Kidney (tissue), 14 donors: ENCODE results near the gene INHBE. TPM values are rescaled to one million over a fixed set of nuclear protein-coding genes. Genes with fewer than 3 reads are reported as not detected.
"Not testable (repeated sequence)": the region's sequence is repeated elsewhere in the genome, so short reads cannot be mapped to it uniquely, and the experiment has no call there.

Source experiments
- DNase-seq, 5 donors: peaks; one replicate each; pipeline ENCODE4 v3.0.0-alpha.2; 2013 to 2020
- FAIRE-seq: peaks from 2 replicates; lab custom pipeline; 2012; peaks lifted over from hg19 to GRCh38; lab: Jason Lieb, UNC
- H3K27ac ChIP-seq, 2 donors: one replicate each; pipeline ENCODE4 v1.7.0; 2013; ENCODE audit warnings: low read depth in 2 of 2, low read length in 2 of 2, inconsistent platforms in 1 of 2
- H3K27me3 ChIP-seq: one replicate; pipeline ENCODE4 v1.7.1; 2013; ENCODE audit warnings: low read length, inconsistent platforms; ENCODE audit not compliant: control insufficient read depth, insufficient read depth
- H3K36me3 ChIP-seq, 3 donors: one replicate each; pipeline versions ENCODE4 v1.7.0 to v1.7.1; 2013; ENCODE audit warnings: low read length in 3 of 3, control low read depth in 1 of 3, inconsistent platforms in 1 of 3; ENCODE audit not compliant: insufficient read depth in 3 of 3, control insufficient read depth in 2 of 3
- H3K4me1 ChIP-seq, 3 donors: one replicate each; pipeline versions ENCODE4 v1.7.0 to v1.7.1; 2013; ENCODE audit warnings: low read length in 3 of 3, inconsistent platforms in 1 of 3, low read depth in 1 of 3; ENCODE audit not compliant: control insufficient read depth in 2 of 3, insufficient read depth in 2 of 3
- H3K4me3 ChIP-seq, 3 donors: one replicate each; pipeline versions ENCODE4 v1.7.0 to v1.8.1; 2013; ENCODE audit warnings: low read length in 3 of 3, control low read depth in 1 of 3, inconsistent platforms in 1 of 3
- H3K9ac ChIP-seq, 3 donors: one replicate each; pipeline versions ENCODE4 v1.7.0 to v1.7.1; 2013; ENCODE audit warnings: low read length in 3 of 3, control low read depth in 1 of 3, inconsistent platforms in 1 of 3
- H3K9me3 ChIP-seq, 3 donors: one replicate each; pipeline versions ENCODE4 v1.7.0 to v1.7.1; 2013; ENCODE audit warnings: low read length in 3 of 3, control low read depth in 1 of 3, inconsistent platforms in 1 of 3; ENCODE audit not compliant: control insufficient read depth in 2 of 3, insufficient read depth in 1 of 3
- CTCF ChIP-seq: IDR thresholded peaks from 3 replicates; pipeline ENCODE4 v1.5.1; 2012; ENCODE audit warnings: mild to moderate bottlenecking, moderate library complexity, borderline replicate concordance; ENCODE audit not compliant: insufficient read depth; ENCODE audit errors: extremely low read depth
- intact Hi-C: fragments of 100-400 bp; cut with DNase I; formaldehyde crosslinking; loops from one replicate; pipeline ENCODE4 v1.11.1; 2022
- polyA plus RNA-seq: library from polyadenylated mRNA; stranded (reverse); fragments of 350-450 nt; fragmentation: Illumina TruSeq; extraction: RNeasy Lipid Tissue Mini Kit (QIAGEN cat#74804); gene quantifications from one replicate; pipeline ENCODE4 v1.2.3, GENCODE V29; 2014; ENCODE audit warnings: low read depth, low replicate concordance; ENCODE audit not compliant: insufficient read depth
- total RNA-seq: library from RNA; stranded (reverse); fragmentation: NEBNext Ultra II Directional; extraction: Animal tissue kit (Norgen Biotek cat#: 25700); gene quantifications from one replicate; pipeline ENCODE4 v1.2.1, GENCODE V29; 2021
- donor health status: control.
- donor health status: control.
- donor health status: control.
- donor health status: control.
- donor health status: control.
- donor health status: DM: yes; HTN: yes; CAD: no.
- donor health status: Normal renal cell carcinoma (clear cell type).

The INHBE gene
- total and polyA plus RNA-seq, 2 donors from 2014 or later = 0.19 to 0.30 TPM

GRCh38 chr12:57489157-57489641 is 34.1 kb downstream of the INHBE start:
- no peak overlapping the region for H3K27ac ChIP-seq
- DNase-seq (no peak), FAIRE-seq (no peak)
- peak overlapping the region in 2 of 3 donors; percentile 90 to 99 for H3K4me3 ChIP-seq
- peaks cover 0 to 10% (median 0%) of the 10 kb centered on the region in 3 donors for H3K4me1 ChIP-seq
- peak overlapping the region in 2 of 3 donors; percentile 13 to 90 for H3K9ac ChIP-seq
- no peaks in the 10 kb centered on the region for H3K27me3 ChIP-seq
- intact Hi-C loops = no loop called here
- no peaks in the 10 kb centered on the region for H3K9me3 ChIP-seq
- TF ChIP-seq CTCF = no peak
- peaks cover 8 to 27% (median 8%) of the 10 kb centered on the region in 3 donors for H3K36me3 ChIP-seq

GRCh38 chr12:57490126-57490525 is 35.0 kb downstream of the INHBE start:
- DNase-seq = no peak
- intact Hi-C loops = no loop called here

GRCh38 chr12:57491393-57492280 is 36.5 kb downstream of the INHBE start:
- intact Hi-C loops = no loop called here
- no peaks in the 10 kb centered on the region for H3K27me3 ChIP-seq
- no peak overlapping the region for H3K9ac ChIP-seq
- H3K4me1 ChIP-seq = peaks cover 0 to 10% (median 0%) of the 10 kb centered on the region in 3 donors
- FAIRE-seq (no peak), DNase-seq (no peak)
- H3K27ac ChIP-seq = no peak overlapping the region
- H3K4me3 ChIP-seq = no peak overlapping the region
- no peaks in the 10 kb centered on the region for H3K9me3 ChIP-seq
- H3K36me3 ChIP-seq = peaks cover 8 to 27% (median 8%) of the 10 kb centered on the region in 3 donors
- TF ChIP-seq CTCF = no peak

More at GRCh38 chr12:57490126-57490525, 35.0 kb downstream of the INHBE start:
- Histone ChIP-seq H3K36me3 (peaks cover 8 to 27% (median 8%) of the 10 kb centered on the region in 3 donors), H3K9me3 (no peaks in the 10 kb centered on the region), H3K4me1 (peaks cover 0 to 10% (median 0%) of the 10 kb centered on the region in 3 donors), H3K27ac (no peak overlapping the region), H3K27me3 (no peaks in the 10 kb centered on the region), H3K4me3 (no peak overlapping the region), H3K9ac (no peak overlapping the region)
- no peak for FAIRE-seq
- TF ChIP-seq CTCF = no peak

GRCh38 chr12:57495051-57495701 is 40.1 kb downstream of the INHBE start:
- H3K27ac ChIP-seq, intact Hi-C loops, H3K27me3 ChIP-seq, H3K4me1 ChIP-seq, FAIRE-seq, DNase-seq, H3K9ac ChIP-seq, H3K9me3 ChIP-seq, H3K4me3 ChIP-seq: not testable (repeated sequence)
- H3K36me3 ChIP-seq = peaks cover 3 to 38% (median 18%) of the 10 kb centered on the region in 3 donors
